Measurements from ENCODE around the gene NCOA1.

- no peak for TF ChIP-seq CTCF (conservative IDR thresholded peaks at IDR 0.05)
- no peak for TF ChIP-seq EZH2 (IDR thresholded peaks at IDR 0.05; ENCODE audit: low read depth)
Measured at GRCh38 chr2:24514820-24515219, 23.8 kb downstream of the NCOA1 start.
